ENCODE data around the gene ADGRD1.
"Not testable (repeated sequence)": the region's sequence is repeated elsewhere in the genome, so short reads cannot be mapped to it uniquely, and the experiment has no call there.

Gene ADGRD1

GRCh38 chr12:130937546-130937945 is 16.2 kb upstream of the ADGRD1 start:
- DNase-seq (ENCODE audit: low read depth in 3 of 3), result not testable (repeated sequence)

- no peak for DNase-seq (ENCODE audit: low read depth in 3 of 3)
Measured at GRCh38 chr12:130938186-130938585, 15.5 kb upstream of the ADGRD1 start.

- DNase-seq (ENCODE audit: low read depth in 3 of 3), result no peak
Measured at GRCh38 chr12:130944878-130945277, 8.8 kb upstream of the ADGRD1 start.

GRCh38 chr12:130945786-130946492 is 7.8 kb upstream of the ADGRD1 start:
- no peak for DNase-seq (ENCODE audit: low read depth in 3 of 3)

GRCh38 chr12:130947028-130947613 is 6.6 kb upstream of the ADGRD1 start:
- no peak for DNase-seq (ENCODE audit: low read depth in 3 of 3)

GRCh38 chr12:130948136-130948535 is 5.6 kb upstream of the ADGRD1 start:
- DNase-seq (ENCODE audit: low read depth in 3 of 3), result no peak

GRCh38 chr12:130948751-130949150 is 5.0 kb upstream of the ADGRD1 start:
- no peak for DNase-seq (ENCODE audit: low read depth in 3 of 3)

GRCh38 chr12:130949806-130950205 is 3.9 kb upstream of the ADGRD1 start:
- no peak for DNase-seq (ENCODE audit: low read depth in 3 of 3)

GRCh38 chr12:130951636-130952035 is 2.1 kb upstream of the ADGRD1 start:
- DNase-seq (ENCODE audit: low read depth in 3 of 3), result no peak

- DNase-seq (ENCODE audit: low read depth in 3 of 3), result no peak
Measured at GRCh38 chr12:130952171-130952954, 1.3 kb upstream of the ADGRD1 start.

- DNase-seq (ENCODE audit: low read depth in 3 of 3), result no peak
Measured at GRCh38 chr12:130954544-130954831, 781 bp downstream of the ADGRD1 start.

- DNase-seq (ENCODE audit: low read depth in 3 of 3), result no peak
Measured at GRCh38 chr12:130955238-130955816, 1.6 kb downstream of the ADGRD1 start.

- no peak for DNase-seq (ENCODE audit: low read depth in 3 of 3)
Measured at GRCh38 chr12:130956009-130956408, 2.3 kb downstream of the ADGRD1 start.

GRCh38 chr12:130956456-130957303 is 3.0 kb downstream of the ADGRD1 start:
- DNase-seq (ENCODE audit: low read depth in 3 of 3), result no peak

- no peak for DNase-seq (ENCODE audit: low read depth in 3 of 3)
Measured at GRCh38 chr12:130957304-130957621, 3.6 kb downstream of the ADGRD1 start.

GRCh38 chr12:130958557-130959140 is 4.9 kb downstream of the ADGRD1 start:
- DNase-seq (ENCODE audit: low read depth in 3 of 3), result no peak

GRCh38 chr12:130959632-130960031 is 5.9 kb downstream of the ADGRD1 start:
- DNase-seq (ENCODE audit: low read depth in 3 of 3), result no peak

GRCh38 chr12:130960058-130960457 is 6.4 kb downstream of the ADGRD1 start:
- DNase-seq (ENCODE audit: low read depth in 3 of 3), result no peak

GRCh38 chr12:130960787-130961186 is 7.1 kb downstream of the ADGRD1 start:
- DNase-seq (ENCODE audit: low read depth in 3 of 3), result no peak

- DNase-seq (ENCODE audit: low read depth in 3 of 3), result no peak
Measured at GRCh38 chr12:130961921-130962451, 8.3 kb downstream of the ADGRD1 start.

GRCh38 chr12:130965214-130965613 is 11.5 kb downstream of the ADGRD1 start:
- DNase-seq (ENCODE audit: low read depth in 3 of 3), result no peak

Measured in stimulated activated CD4-positive, alpha-beta T cell treated with anti-CD3 and anti-CD28 coated beads, TNF-alpha, amount 100 ng/mL, for 48 hours (primary cell).